Immature natural killer cell (primary cell): ENCODE measurements around the gene GRK6. TPM values are rescaled to one million over a fixed set of nuclear protein-coding genes. Genes with fewer than 3 reads are reported as not detected.
A peak's percentile ranks its signal among the peaks of the same experiment; 100 is the strongest.
"Not testable (repeated sequence)": the region's sequence is repeated elsewhere in the genome, so short reads cannot be mapped to it uniquely, and the experiment has no call there.

Source experiments
- DNase-seq, 3 donors: peaks; one replicate each; pipeline ENCODE4 v3.0.0; 2022; ENCODE audit warnings: mixed read lengths in 1 of 3
- H3K27ac Mint-ChIP-seq, 6 donors: one replicate each; pipeline ENCODE4 v1.8.0; 2020; ENCODE audit warnings: mixed read lengths in 6 of 6, mild to moderate bottlenecking in 5 of 6, inconsistent platforms in 4 of 6, moderate library complexity in 3 of 6
- H3K27me3 Mint-ChIP-seq, 3 donors: one replicate each; pipeline ENCODE4 v1.8.0; 2020 to 2021; ENCODE audit warnings: low read depth in 3 of 3, mild to moderate bottlenecking in 3 of 3, mixed read lengths in 3 of 3, moderate library complexity in 3 of 3, inconsistent platforms in 1 of 3
- H3K36me3 Mint-ChIP-seq, 3 donors: one replicate each; pipeline ENCODE4 v1.8.0; 2020; ENCODE audit warnings: mixed read lengths in 3 of 3, inconsistent platforms in 2 of 3, mild to moderate bottlenecking in 2 of 3
- H3K4me1 Mint-ChIP-seq, 2 donors: one replicate each; pipeline ENCODE4 v1.8.0; 2020; ENCODE audit warnings: inconsistent platforms in 2 of 2, mild to moderate bottlenecking in 2 of 2, mixed read lengths in 2 of 2, moderate library complexity in 1 of 2
- H3K4me3 Mint-ChIP-seq, 5 donors: one replicate each; pipeline ENCODE4 v1.8.0; 2020; ENCODE audit warnings: mild to moderate bottlenecking in 5 of 5, mixed read lengths in 5 of 5, inconsistent platforms in 3 of 5, moderate library complexity in 3 of 5
- H3K9me3 Mint-ChIP-seq, 6 donors: one replicate each; pipeline ENCODE4 v1.8.0; 2020; ENCODE audit warnings: mild to moderate bottlenecking in 6 of 6, mixed read lengths in 6 of 6, inconsistent platforms in 4 of 6, moderate library complexity in 3 of 6
- polyA plus RNA-seq, 3 donors: library from polyadenylated mRNA; unstranded; fragments of 300-500 nt; fragmentation: Illumina TruSeq; gene quantifications; one replicate each; pipeline ENCODE4 v1.2.3, GENCODE V29; 2021

The GRK6 gene
- polyA plus RNA-seq, 3 donors from 2014 or later, result 102 to 129 (median 103) TPM

GRCh38 chr5:177403792-177404640, 22.5 kb upstream of the GRK6 start:
- H3K27me3 Mint-ChIP-seq, result peaks cover 12 to 20% (median 12%) of the 10 kb centered on the region in 3 donors
- H3K4me1 Mint-ChIP-seq, result peaks cover 48 to 49% of the 10 kb centered on the region in 2 donors
- no peaks in the 10 kb centered on the region for H3K9me3 Mint-ChIP-seq
- H3K36me3 Mint-ChIP-seq, result no peaks in the 10 kb centered on the region
- peak; percentile 84 to 88 (median 86) for DNase-seq
- H3K27ac Mint-ChIP-seq, result peak overlapping the region in 3 of 6 donors; percentile 53 to 84 (median 83)
- H3K4me3 Mint-ChIP-seq, result peak overlapping the region; percentile 54 to 81 (median 77)

- Mint-ChIP-seq H3K4me1 (peaks cover 55% of the 10 kb centered on the region in 2 donors), H3K9me3 (no peaks in the 10 kb centered on the region), H3K27me3 (peaks cover 12 to 20% (median 15%) of the 10 kb centered on the region in 3 donors), H3K36me3 (no peaks in the 10 kb centered on the region), H3K27ac (peak overlapping the region in 2 of 6 donors; percentile 51 to 64), H3K4me3 (peak overlapping the region; percentile 60 to 81 (median 66))
- no peak for DNase-seq
Measured at GRCh38 chr5:177404641-177405179, 21.8 kb upstream of the GRK6 start.

DNA sequence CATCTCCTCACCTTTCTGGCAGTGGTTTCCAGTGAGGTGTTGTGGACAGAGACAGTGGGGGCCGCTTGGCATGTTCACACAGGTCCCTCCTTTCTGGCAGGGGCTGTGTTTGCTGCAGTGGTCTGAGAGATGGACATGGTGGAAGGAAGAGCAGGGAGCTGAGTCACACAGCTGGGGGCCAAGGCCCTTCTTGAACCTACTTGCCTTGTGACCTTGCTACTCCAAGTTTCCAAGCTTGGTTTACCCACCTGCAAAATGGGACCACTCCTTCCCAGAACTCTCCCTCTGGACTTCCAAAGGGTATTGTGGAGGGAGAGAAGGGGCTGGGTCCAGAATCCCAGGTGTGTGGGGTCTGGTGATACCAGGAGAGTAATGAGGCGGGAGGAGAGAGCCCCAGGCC, 21.2 kb upstream of the GRK6 start:
- Mint-ChIP-seq H3K9me3 (no peaks in the 10 kb centered on the region), H3K27me3 (peaks cover 12 to 20% (median 15%) of the 10 kb centered on the region in 3 donors), H3K27ac (peak overlapping the region in 2 of 6 donors; percentile 51 to 69), H3K4me3 (peak overlapping the region; percentile 60 to 81 (median 73)), H3K4me1 (peaks cover 57 to 59% of the 10 kb centered on the region in 2 donors), H3K36me3 (no peaks in the 10 kb centered on the region)
- no peak for DNase-seq

DNA sequence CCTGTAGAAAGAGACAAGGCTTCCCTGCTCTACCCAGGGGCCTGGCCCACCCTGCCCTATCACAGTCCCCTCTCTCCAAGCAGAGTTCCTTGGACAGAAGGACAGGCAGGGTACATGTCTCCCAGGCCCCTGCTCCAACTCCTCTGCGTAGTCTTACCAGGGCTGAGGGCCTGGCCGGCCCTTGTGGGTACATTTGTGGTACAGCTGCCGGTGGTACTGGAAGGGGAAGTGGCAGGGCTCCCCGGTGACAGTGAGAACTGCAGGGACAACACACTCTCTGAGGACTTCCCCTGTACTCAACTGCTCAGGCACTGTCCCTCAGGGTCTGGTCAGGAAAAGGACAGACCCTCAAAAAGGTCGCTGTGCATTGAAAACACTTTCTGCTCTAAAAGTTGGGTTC, 20.7 kb upstream of the GRK6 start:
- peak overlapping the region; percentile 65 to 81 (median 73) for H3K4me3 Mint-ChIP-seq
- no peaks in the 10 kb centered on the region for H3K9me3 Mint-ChIP-seq
- peak; percentile 49 to 52 (median 51) for DNase-seq
- H3K27me3 Mint-ChIP-seq, result peaks cover 12 to 20% (median 15%) of the 10 kb centered on the region in 3 donors
- H3K4me1 Mint-ChIP-seq, result peaks cover 62 to 64% of the 10 kb centered on the region in 2 donors
- H3K27ac Mint-ChIP-seq, result peak overlapping the region; percentile 64 to 85 (median 78)
- H3K36me3 Mint-ChIP-seq, result no peaks in the 10 kb centered on the region

GRCh38 chr5:177409043-177409801, 17.3 kb upstream of the GRK6 start, which contains the start of gene F12:
F12 (minus strand) TSS chr5:177409564; CDS start chr5:177409527, 37 bp downstream.
- H3K4me3 Mint-ChIP-seq, result peak within 1 kb of the TSS; percentile 7 to 79 (median 69)

GRCh38 chr5:177410575-177410974, 15.9 kb upstream of the GRK6 start:
- Mint-ChIP-seq H3K27ac (peak overlapping the region; percentile 16 to 92 (median 82)), H3K36me3 (no peaks in the 10 kb centered on the region), H3K4me1 (peaks cover 66 to 67% of the 10 kb centered on the region in 2 donors), H3K4me3 (peak overlapping the region; percentile 7 to 79 (median 69)), H3K27me3 (peaks cover 3 to 10% (median 7%) of the 10 kb centered on the region in 3 donors), H3K9me3 (no peaks in the 10 kb centered on the region)
- peak; percentile 39 to 55 (median 42) for DNase-seq

More at GRCh38 chr5:177409043-177409801, 17.3 kb upstream of the GRK6 start, which contains the start of gene F12:
- H3K27ac Mint-ChIP-seq, result peak within 1 kb of the TSS; percentile 59 to 92 (median 82)
- H3K27me3 Mint-ChIP-seq, result peaks cover 5 to 10% (median 7%) of the 10 kb centered on the region in 3 donors
- no peaks in the 10 kb centered on the region for H3K9me3 Mint-ChIP-seq
- H3K36me3 Mint-ChIP-seq, result no peaks in the 10 kb centered on the region
- H3K4me1 Mint-ChIP-seq, result peaks cover 76 to 77% of the 10 kb centered on the region in 2 donors
- no peak for DNase-seq

DNA sequence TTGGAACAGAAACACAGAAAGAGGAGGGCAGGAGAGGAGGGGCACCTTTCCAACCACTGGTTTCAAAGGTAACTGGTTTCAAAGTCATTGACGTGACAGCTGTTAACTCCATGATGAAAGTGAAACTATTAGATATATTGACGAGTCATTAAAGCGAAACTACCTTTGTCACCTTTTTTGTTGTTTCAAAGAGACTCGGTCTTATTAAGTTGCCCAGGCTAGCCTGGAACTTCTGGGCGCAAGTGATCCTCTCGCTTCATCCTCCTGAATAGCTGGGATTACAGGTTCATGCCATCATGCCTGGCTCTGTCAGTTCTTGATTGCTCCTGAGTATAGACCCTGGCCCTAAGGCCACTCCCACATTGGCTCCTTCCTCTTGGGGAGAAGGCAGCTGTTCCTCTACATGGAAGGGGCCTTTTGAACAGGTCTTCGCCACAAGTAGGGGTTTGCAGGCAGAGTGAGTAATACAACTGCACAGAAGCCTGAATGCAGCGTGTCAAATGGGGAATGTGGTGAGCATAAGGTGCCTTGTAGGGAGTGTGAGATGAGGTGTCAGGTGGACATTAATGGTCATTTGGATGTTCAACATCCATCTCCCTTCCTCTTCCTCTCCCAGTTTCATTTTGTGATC, 13.8 kb upstream of the GRK6 start:
- Mint-ChIP-seq H3K4me3 (peak overlapping the region; percentile 47 to 84 (median 72)), H3K27me3 (peaks cover 3 to 7% (median 6%) of the 10 kb centered on the region in 3 donors), H3K27ac (peak overlapping the region; percentile 72 to 92 (median 80)), H3K4me1 (peaks cover 48 to 50% of the 10 kb centered on the region in 2 donors), H3K36me3 (no peaks in the 10 kb centered on the region), H3K9me3 (no peaks in the 10 kb centered on the region)
- peak; percentile 43 to 67 (median 54) for DNase-seq

- Mint-ChIP-seq H3K4me1 (peaks cover 40 to 43% of the 10 kb centered on the region in 2 donors), H3K27ac (no peak overlapping the region), H3K4me3 (no peak overlapping the region), H3K36me3 (no peaks in the 10 kb centered on the region), H3K27me3 (peaks cover 3 to 7% (median 4%) of the 10 kb centered on the region in 3 donors), H3K9me3 (no peaks in the 10 kb centered on the region)
- no peak for DNase-seq
Measured at GRCh38 chr5:177414481-177414880, 12.0 kb upstream of the GRK6 start.

DNA sequence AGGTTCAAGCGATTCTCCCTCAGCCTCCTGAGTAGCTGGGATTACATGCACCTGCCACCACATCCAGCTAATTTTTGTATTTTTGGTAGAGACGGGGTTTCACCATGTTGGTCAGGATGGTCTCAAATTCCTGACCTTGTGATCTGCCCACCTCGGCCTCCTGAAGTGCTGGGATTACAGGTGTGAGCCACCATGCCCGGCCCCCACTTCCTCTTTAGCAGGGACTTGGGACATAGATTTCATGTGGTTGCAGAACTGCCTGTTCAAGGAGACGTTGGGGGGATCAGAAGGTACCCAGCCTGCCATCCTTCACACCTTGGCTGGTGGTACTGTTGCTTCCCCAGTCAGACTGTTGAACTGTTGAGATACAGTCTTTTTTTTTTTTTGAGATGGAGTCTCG, 9.4 kb upstream of the GRK6 start:
- not testable (repeated sequence) for H3K27ac Mint-ChIP-seq, H3K36me3 Mint-ChIP-seq, H3K9me3 Mint-ChIP-seq, DNase-seq, H3K27me3 Mint-ChIP-seq, H3K4me3 Mint-ChIP-seq
- peaks cover 18 to 20% of the 10 kb centered on the region in 2 donors for H3K4me1 Mint-ChIP-seq

DNA sequence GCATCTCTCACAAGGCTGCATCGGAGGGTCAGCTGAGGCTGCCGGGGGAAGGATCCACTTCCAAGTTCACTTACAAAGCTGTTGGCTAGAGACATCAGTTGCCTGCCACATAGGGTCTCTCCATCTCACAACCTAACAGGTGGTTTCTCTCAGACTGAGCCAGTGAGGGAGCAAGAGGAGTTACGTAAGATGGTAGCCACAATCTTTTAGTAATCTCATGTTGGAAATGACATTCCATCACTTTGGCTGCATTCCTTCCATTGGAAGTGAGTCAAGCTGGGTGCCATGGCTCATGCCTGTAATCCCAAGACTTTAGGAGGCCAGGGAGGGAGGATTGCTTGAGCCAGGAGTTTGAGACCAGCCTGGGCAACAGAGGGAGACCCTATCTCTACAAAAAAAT, 7.4 kb upstream of the GRK6 start:
- no peaks in the 10 kb centered on the region for H3K27me3 Mint-ChIP-seq
- DNase-seq, result no peak
- H3K27ac Mint-ChIP-seq, result no peak overlapping the region
- no peaks in the 10 kb centered on the region for H3K36me3 Mint-ChIP-seq
- H3K4me1 Mint-ChIP-seq, result peaks cover 3% of the 10 kb centered on the region in 2 donors
- no peak overlapping the region for H3K4me3 Mint-ChIP-seq
- H3K9me3 Mint-ChIP-seq, result no peaks in the 10 kb centered on the region

- H3K36me3 Mint-ChIP-seq, DNase-seq, H3K27me3 Mint-ChIP-seq, H3K4me3 Mint-ChIP-seq, H3K9me3 Mint-ChIP-seq, H3K27ac Mint-ChIP-seq: not testable (repeated sequence)
- peaks cover 12 to 14% of the 10 kb centered on the region in 2 donors for H3K4me1 Mint-ChIP-seq
Measured at GRCh38 chr5:177420472-177420871, 6.0 kb upstream of the GRK6 start.

- Mint-ChIP-seq H3K4me3 (no peak overlapping the region), H3K4me1 (peaks cover 19 to 22% of the 10 kb centered on the region in 2 donors), H3K36me3 (no peaks in the 10 kb centered on the region), H3K9me3 (no peaks in the 10 kb centered on the region), H3K27ac (peak overlapping the region in 1 of 6 donors; percentile 18), H3K27me3 (peaks cover 3 to 7% (median 3%) of the 10 kb centered on the region in 3 donors)
- no peak for DNase-seq
Measured at GRCh38 chr5:177421062-177421798, 5.2 kb upstream of the GRK6 start.
